Glutamatergic neuron (in vitro differentiated cells): Measurements from ENCODE around the gene AMBRA1. TPM values are rescaled to one million over a fixed set of nuclear protein-coding genes. Genes with fewer than 3 reads are reported as not detected.

Experiments
- DNase-seq: peaks from one replicate; pipeline ENCODE4 v3.0.0; 2022
- H3K27ac Mint-ChIP-seq: one replicate; pipeline ENCODE4 v1.8.0; 2020; ENCODE audit warnings: mild to moderate bottlenecking, mixed read lengths, inconsistent platforms; ENCODE audit not compliant: unreplicated experiment
- H3K27me3 Mint-ChIP-seq: one replicate; pipeline ENCODE4 v1.8.0; 2020; ENCODE audit warnings: mild to moderate bottlenecking, moderate library complexity, mixed read lengths, inconsistent platforms; ENCODE audit not compliant: unreplicated experiment
- H3K36me3 Mint-ChIP-seq: one replicate; pipeline ENCODE4 v1.8.0; 2020; ENCODE audit warnings: mild to moderate bottlenecking, mixed read lengths, inconsistent platforms; ENCODE audit not compliant: unreplicated experiment
- H3K4me1 Mint-ChIP-seq: one replicate; pipeline ENCODE4 v1.8.0; 2020; ENCODE audit warnings: mild to moderate bottlenecking, low read depth, mixed read lengths, inconsistent platforms; ENCODE audit not compliant: unreplicated experiment
- H3K4me3 Mint-ChIP-seq: one replicate; pipeline ENCODE4 v1.8.0; 2020; ENCODE audit warnings: mild to moderate bottlenecking, mixed read lengths, inconsistent platforms; ENCODE audit not compliant: unreplicated experiment
- H3K9me3 Mint-ChIP-seq: one replicate; pipeline ENCODE4 v1.8.0; 2020; ENCODE audit warnings: mild to moderate bottlenecking, moderate library complexity, mixed read lengths, inconsistent platforms; ENCODE audit not compliant: unreplicated experiment
- total RNA-seq: library from RNA; stranded (reverse); fragmentation: NEBNext Ultra II Directional; extraction: Animal tissue kit (Norgen Biotek cat#: 25700); gene quantifications from one replicate; pipeline ENCODE4 v1.2.1, GENCODE V29; 2021; ENCODE audit not compliant: unreplicated experiment
- TF ChIP-seq, protein P1 (sequence below): fragments of 200-600 bp; sonication (generic); IDR thresholded peaks from one replicate; pipeline ENCODE4 v1.5.0; 2021; ENCODE audit not compliant: partially characterized antibody, unreplicated experiment

Gene AMBRA1
- total RNA-seq, 1 donor from 2014 or later, result 49.0 TPM

DNA sequence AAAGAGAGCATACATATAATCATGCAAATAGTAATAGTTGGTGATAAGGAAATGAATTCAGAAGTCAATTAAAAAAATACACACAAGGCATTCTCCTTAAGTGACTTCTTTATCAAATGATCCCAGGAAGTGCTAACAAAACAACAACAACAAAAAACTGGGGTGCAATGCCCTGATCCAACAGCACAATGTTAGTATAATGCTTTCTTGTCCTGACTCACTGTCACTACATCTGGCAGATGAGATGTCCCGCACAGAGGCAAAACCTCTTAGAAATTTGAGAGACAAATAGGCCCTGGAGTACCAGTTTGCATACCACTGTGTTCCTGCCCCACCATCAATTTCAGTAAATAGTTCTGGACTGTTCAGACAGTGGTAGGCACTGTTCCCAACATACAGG is 11.0 kb upstream of the AMBRA1 start:
- Mint-ChIP-seq H3K27ac (no peak overlapping the region), H3K27me3 (peaks cover 1% of the 10 kb centered on the region), H3K4me1 (peaks cover 2% of the 10 kb centered on the region), H3K9me3 (peaks cover 1% of the 10 kb centered on the region), H3K4me3 (no peak overlapping the region), H3K36me3 (no peaks in the 10 kb centered on the region)
- TF ChIP-seq, protein P1, sequence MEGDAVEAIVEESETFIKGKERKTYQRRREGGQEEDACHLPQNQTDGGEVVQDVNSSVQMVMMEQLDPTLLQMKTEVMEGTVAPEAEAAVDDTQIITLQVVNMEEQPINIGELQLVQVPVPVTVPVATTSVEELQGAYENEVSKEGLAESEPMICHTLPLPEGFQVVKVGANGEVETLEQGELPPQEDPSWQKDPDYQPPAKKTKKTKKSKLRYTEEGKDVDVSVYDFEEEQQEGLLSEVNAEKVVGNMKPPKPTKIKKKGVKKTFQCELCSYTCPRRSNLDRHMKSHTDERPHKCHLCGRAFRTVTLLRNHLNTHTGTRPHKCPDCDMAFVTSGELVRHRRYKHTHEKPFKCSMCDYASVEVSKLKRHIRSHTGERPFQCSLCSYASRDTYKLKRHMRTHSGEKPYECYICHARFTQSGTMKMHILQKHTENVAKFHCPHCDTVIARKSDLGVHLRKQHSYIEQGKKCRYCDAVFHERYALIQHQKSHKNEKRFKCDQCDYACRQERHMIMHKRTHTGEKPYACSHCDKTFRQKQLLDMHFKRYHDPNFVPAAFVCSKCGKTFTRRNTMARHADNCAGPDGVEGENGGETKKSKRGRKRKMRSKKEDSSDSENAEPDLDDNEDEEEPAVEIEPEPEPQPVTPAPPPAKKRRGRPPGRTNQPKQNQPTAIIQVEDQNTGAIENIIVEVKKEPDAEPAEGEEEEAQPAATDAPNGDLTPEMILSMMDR, result no peak
- no peak for DNase-seq

GRCh38 chr11:46603704-46604308 is 10.0 kb upstream of the AMBRA1 start:
- no peak overlapping the region for H3K27ac Mint-ChIP-seq
- no peak overlapping the region for H3K4me3 Mint-ChIP-seq
- H3K4me1 Mint-ChIP-seq, result peaks cover 2% of the 10 kb centered on the region
- no peak for DNase-seq
- H3K9me3 Mint-ChIP-seq, result peaks cover 1% of the 10 kb centered on the region
- no peaks in the 10 kb centered on the region for H3K36me3 Mint-ChIP-seq
- no peaks in the 10 kb centered on the region for H3K27me3 Mint-ChIP-seq
- TF ChIP-seq, protein P1, result no peak

DNA sequence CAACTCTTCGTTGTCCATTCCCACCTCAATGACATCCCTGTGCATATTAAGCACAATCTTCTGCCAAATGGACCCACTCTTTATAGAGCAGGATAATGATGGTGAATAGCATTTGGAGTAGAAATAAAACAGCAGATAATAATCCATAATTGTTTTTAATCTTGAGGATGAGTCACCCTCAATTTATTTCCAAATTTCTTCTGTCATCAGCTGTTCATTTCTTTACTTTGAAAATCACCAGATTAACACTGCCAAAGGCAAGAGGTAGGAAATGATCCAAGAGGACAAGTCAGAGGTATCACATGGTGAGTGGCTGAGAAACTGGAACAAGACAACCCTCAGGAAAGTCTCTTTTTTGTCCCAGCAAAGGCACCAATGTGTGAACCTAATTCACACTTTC is 7.3 kb upstream of the AMBRA1 start:
- H3K9me3 Mint-ChIP-seq, result no peaks in the 10 kb centered on the region
- no peak overlapping the region for H3K4me3 Mint-ChIP-seq
- TF ChIP-seq, protein P1, result no peak
- H3K36me3 Mint-ChIP-seq, result no peaks in the 10 kb centered on the region
- no peak overlapping the region for H3K27ac Mint-ChIP-seq
- no peak for DNase-seq
- peaks cover 2% of the 10 kb centered on the region for H3K27me3 Mint-ChIP-seq
- H3K4me1 Mint-ChIP-seq, result no peaks in the 10 kb centered on the region

- no peak for DNase-seq
- H3K36me3 Mint-ChIP-seq, result no peaks in the 10 kb centered on the region
- H3K4me3 Mint-ChIP-seq, result no peak overlapping the region
- no peaks in the 10 kb centered on the region for H3K9me3 Mint-ChIP-seq
- no peak overlapping the region for H3K27ac Mint-ChIP-seq
- TF ChIP-seq, protein P1, result no peak
- H3K27me3 Mint-ChIP-seq, result peaks cover 2% of the 10 kb centered on the region
- H3K4me1 Mint-ChIP-seq, result no peaks in the 10 kb centered on the region
Observed at GRCh38 chr11:46600194-46600960, 6.6 kb upstream of the AMBRA1 start.
